Measurements from ENCODE around the gene RIMS4. TPM values are rescaled to one million over a fixed set of nuclear protein-coding genes. Genes with fewer than 3 reads are reported as not detected.

RIMS4 gene
- total RNA-seq (2013) = not detected
- polyA plus RNA-seq = not detected
- polyA minus RNA-seq = not detected in 2 replicates
- 0 to 17.2 (median 0) reads per million in 11 experiments for total RNA-seq

DNA sequence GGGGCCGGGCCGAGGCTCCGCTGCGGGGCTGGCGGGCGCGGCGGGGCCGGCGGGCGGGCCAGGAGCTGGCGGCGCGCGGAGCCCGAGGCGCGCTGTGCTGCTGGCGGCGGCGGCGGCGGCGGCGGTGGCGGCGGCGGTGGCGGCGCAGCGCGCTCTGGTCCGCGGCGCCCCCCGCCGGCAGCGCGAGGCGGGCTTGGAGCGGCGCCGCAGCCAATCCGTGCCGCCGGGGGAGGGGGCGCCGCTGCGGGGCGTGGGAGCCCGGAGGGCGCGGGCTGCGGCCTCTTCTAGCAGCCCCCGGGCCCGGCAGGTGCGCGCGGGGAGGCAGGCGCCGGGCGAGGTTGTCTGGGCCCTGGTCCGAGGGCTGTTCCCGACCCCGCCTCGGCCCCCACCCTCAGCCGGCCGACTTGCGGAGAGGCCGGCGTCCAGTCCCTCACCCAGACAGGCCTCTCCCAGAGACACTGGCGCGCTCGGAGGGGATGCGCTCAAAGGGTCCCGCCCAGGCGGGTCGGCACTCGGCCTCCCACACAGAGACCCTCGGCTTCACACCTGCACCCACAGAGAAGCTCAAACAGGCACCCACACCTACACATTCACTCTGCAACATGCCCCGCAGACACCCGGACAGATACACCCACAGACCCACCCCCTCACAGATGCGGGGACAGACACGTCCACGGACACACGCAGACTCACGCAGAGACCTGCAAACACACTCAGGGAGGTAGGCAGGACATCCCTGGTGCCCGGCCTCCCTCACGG lies at the start of gene RIMS4:
RIMS4 (minus strand) TSS at position 156 of the 759 bp plus-strand sequence. CDS start 275 bp downstream, outside the sequence.
- no peak within 1 kb of the TSS for H3K27ac Mint-ChIP-seq
- peaks cover 58 to 73% (median 66%) of the 10 kb centered on the region in 3 donors for H3K27me3 Mint-ChIP-seq (ENCODE audit: low read depth in 3 of 3)
- no peak within 1 kb of the TSS for H2AFZ ChIP-seq (ENCODE audit: insufficient read depth, low read depth, low read length, poor library complexity, severe bottlenecking)
- DNase-seq = no peak
- H3K9me3 Mint-ChIP-seq = peaks cover 2 to 21% (median 9%) of the 10 kb centered on the region in 7 donors
- no peak within 1 kb of the TSS for H3K4me2 ChIP-seq (replicated peaks; ENCODE audit: extremely low read depth, low read length, poor library complexity, severe bottlenecking)
- 7% methylated on average over 89 of the region's 89 CpGs for WGBS (ENCODE audit: insufficient coverage)
- no peaks in the 10 kb centered on the region for H4K20me1 ChIP-seq (ENCODE audit: insufficient read depth, low read length)
- H3K9me3 ChIP-seq (replicated peaks in 1 of 2; ENCODE audit: control insufficient read depth in 1 of 2, insufficient read depth in 1 of 2, low read length in 2 of 2) = peaks cover 11 to 23% of the 10 kb centered on the region in 2 donors
- TF ChIP-seq, protein P1, sequence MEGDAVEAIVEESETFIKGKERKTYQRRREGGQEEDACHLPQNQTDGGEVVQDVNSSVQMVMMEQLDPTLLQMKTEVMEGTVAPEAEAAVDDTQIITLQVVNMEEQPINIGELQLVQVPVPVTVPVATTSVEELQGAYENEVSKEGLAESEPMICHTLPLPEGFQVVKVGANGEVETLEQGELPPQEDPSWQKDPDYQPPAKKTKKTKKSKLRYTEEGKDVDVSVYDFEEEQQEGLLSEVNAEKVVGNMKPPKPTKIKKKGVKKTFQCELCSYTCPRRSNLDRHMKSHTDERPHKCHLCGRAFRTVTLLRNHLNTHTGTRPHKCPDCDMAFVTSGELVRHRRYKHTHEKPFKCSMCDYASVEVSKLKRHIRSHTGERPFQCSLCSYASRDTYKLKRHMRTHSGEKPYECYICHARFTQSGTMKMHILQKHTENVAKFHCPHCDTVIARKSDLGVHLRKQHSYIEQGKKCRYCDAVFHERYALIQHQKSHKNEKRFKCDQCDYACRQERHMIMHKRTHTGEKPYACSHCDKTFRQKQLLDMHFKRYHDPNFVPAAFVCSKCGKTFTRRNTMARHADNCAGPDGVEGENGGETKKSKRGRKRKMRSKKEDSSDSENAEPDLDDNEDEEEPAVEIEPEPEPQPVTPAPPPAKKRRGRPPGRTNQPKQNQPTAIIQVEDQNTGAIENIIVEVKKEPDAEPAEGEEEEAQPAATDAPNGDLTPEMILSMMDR (IDR thresholded peaks at IDR 0.05) = no peak
- H3K9ac ChIP-seq (ENCODE audit: insufficient read depth, low read length, poor library complexity, severe bottlenecking) = no peak within 1 kb of the TSS
- intact Hi-C loops (cut with micrococcal nuclease) = no loop called here
- no peaks in the 10 kb centered on the region for H3K79me2 ChIP-seq (ENCODE audit: insufficient read depth, low read length)
- no peak within 1 kb of the TSS for H3K27ac ChIP-seq (ENCODE audit: low read depth in 1 of 2, low read length in 2 of 2)
- peaks cover 0 to 8% of the 10 kb centered on the region in 2 donors for H3K36me3 Mint-ChIP-seq
- H3K4me1 Mint-ChIP-seq = no peaks in the 10 kb centered on the region
- H3K4me3 ChIP-seq (replicated peaks in 1 of 3; ENCODE audit: low read depth in 2 of 3, low read length in 3 of 3) = no peak within 1 kb of the TSS
- peak within 1 kb of the TSS in 1 of 2 donors; percentile 79 for H3K4me3 Mint-ChIP-seq
- H3K36me3 ChIP-seq (replicated peaks in 1 of 2; ENCODE audit: control insufficient read depth in 1 of 2, insufficient read depth in 2 of 2, low read length in 2 of 2) = no peaks in the 10 kb centered on the region
- H3K27me3 ChIP-seq (ENCODE audit: control insufficient read depth in 2 of 2, insufficient read depth in 2 of 2, low read length in 2 of 2) = peaks cover 42 to 70% of the 10 kb centered on the region in 2 donors
- no peaks in the 10 kb centered on the region for H3K4me1 ChIP-seq (ENCODE audit: control insufficient read depth in 1 of 2, insufficient read depth in 2 of 2, low read length in 2 of 2)

DNA sequence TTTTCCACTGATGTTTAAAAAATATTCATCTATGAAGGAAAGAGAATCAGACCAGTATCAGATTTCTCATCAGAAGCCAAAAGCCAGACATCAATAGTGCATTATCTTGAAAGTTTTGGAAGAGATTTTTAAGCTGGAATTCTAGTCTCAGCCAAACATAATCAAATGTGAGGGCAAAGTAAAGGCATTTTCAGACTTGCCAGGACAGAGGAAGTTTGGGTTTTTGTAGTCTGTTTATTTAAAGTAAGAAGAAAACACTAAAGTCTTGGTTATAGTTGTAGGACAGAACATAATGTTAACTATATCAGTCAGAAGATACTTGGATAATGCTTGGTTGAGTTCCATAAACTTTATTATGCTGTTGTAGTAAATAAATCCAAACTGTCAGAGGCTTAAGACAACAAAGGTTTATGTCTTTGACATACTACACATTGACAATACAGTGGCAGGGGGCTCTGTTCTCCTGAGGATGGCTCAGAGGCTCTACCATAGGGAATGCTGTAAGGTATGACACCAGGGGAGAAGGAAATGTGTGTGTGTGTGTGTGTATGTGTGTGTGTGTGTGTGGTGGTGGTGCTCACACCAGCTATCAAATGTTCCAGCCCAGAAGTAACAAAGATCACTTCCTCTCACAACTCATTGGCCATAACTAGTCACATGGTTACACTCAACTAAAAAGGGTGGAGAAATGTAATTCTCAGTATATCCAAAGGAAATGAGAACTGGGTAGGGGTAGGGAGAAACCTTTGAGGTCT lies 48.4 kb upstream of the RIMS4 start:
- peaks cover 8 to 15% (median 12%) of the 10 kb centered on the region in 7 donors for H3K9me3 Mint-ChIP-seq
- intact Hi-C loops (cut with micrococcal nuclease) = no loop called here
- Histone ChIP-seq H3K79me2 (ENCODE audit: insufficient read depth, low read length) (no peaks in the 10 kb centered on the region), H3K9ac (ENCODE audit: insufficient read depth, low read length, poor library complexity, severe bottlenecking) (no peak overlapping the region), H3K27me3 (ENCODE audit: control insufficient read depth in 2 of 2, insufficient read depth in 2 of 2, low read length in 2 of 2) (no peaks in the 10 kb centered on the region), H4K20me1 (ENCODE audit: insufficient read depth, low read length) (no peaks in the 10 kb centered on the region), H3K4me3 (replicated peaks in 1 of 3; ENCODE audit: low read depth in 2 of 3, low read length in 3 of 3) (no peak overlapping the region), H3K36me3 (replicated peaks in 1 of 2; ENCODE audit: control insufficient read depth in 1 of 2, insufficient read depth in 2 of 2, low read length in 2 of 2) (no peaks in the 10 kb centered on the region), H3K9me3 (replicated peaks in 1 of 2; ENCODE audit: control insufficient read depth in 1 of 2, insufficient read depth in 1 of 2, low read length in 2 of 2) (peaks cover 6 to 10% of the 10 kb centered on the region in 2 donors), H3K4me1 (ENCODE audit: control insufficient read depth in 1 of 2, insufficient read depth in 2 of 2, low read length in 2 of 2) (peaks cover 0 to 2% of the 10 kb centered on the region in 2 donors), H2AFZ (ENCODE audit: insufficient read depth, low read depth, low read length, poor library complexity, severe bottlenecking) (no peak overlapping the region), H3K4me2 (replicated peaks; ENCODE audit: extremely low read depth, low read length, poor library complexity, severe bottlenecking) (no peak overlapping the region), H3K27ac (ENCODE audit: low read depth in 1 of 2, low read length in 2 of 2) (no peak overlapping the region)
- TF ChIP-seq, protein P1 (IDR thresholded peaks at IDR 0.05) = no peak
- DNase-seq = no peak
- H3K27ac Mint-ChIP-seq = no peak overlapping the region
- no peaks in the 10 kb centered on the region for H3K36me3 Mint-ChIP-seq
- H3K27me3 Mint-ChIP-seq (ENCODE audit: low read depth in 3 of 3) = peaks cover 1 to 12% (median 3%) of the 10 kb centered on the region in 3 donors
- H3K4me1 Mint-ChIP-seq = no peaks in the 10 kb centered on the region
- no peak overlapping the region for H3K4me3 Mint-ChIP-seq

All from CD14-positive monocyte (primary cell).